ENCODE data around the gene CRY2.

CRY2 gene

GRCh38 chr11:45924036-45924915 lies 77.0 kb downstream of the CRY2 start:
- no peak for DNase-seq (ENCODE audit: low spot score)
- Mint-ChIP-seq H3K4me1 (ENCODE audit: low read depth) (peaks cover 12% of the 10 kb centered on the region), H3K36me3 (ENCODE audit: low read depth) (no peaks in the 10 kb centered on the region), H3K4me3 (peak overlapping the region; percentile 46), H3K9me3 (no peaks in the 10 kb centered on the region), H3K27me3 (ENCODE audit: low read depth) (peaks cover 27% of the 10 kb centered on the region), H3K27ac (no peak overlapping the region)

GRCh38 chr11:45924927-45925326 lies 77.7 kb downstream of the CRY2 start:
- Mint-ChIP-seq H3K4me1 (ENCODE audit: low read depth) (peaks cover 12% of the 10 kb centered on the region), H3K4me3 (no peak overlapping the region), H3K36me3 (ENCODE audit: low read depth) (no peaks in the 10 kb centered on the region), H3K27ac (no peak overlapping the region), H3K27me3 (ENCODE audit: low read depth) (peaks cover 27% of the 10 kb centered on the region), H3K9me3 (no peaks in the 10 kb centered on the region)
- no peak for DNase-seq (ENCODE audit: low spot score)

DNA sequence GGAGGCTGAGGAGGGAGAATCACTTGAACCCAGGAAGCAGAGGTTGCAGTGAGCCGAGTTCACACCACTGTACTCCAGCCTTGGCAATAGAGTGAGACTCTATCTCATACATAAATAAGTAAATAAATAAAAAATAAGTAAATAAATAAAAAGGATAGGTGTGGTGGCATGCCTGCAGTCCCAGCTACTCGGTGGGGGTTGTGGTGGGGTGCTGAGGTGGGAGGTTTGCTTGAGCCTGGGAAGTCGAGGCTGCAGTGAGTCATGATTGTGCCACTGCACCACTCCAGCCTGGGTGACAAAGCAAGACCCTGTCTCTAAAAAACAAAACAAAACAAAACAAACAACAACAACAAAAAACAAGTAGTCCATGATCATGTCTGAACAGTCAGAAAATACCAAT lies 78.3 kb downstream of the CRY2 start:
- Mint-ChIP-seq H3K27ac (no peak overlapping the region), H3K4me3 (no peak overlapping the region), H3K36me3 (ENCODE audit: low read depth) (peaks cover 2% of the 10 kb centered on the region), H3K27me3 (ENCODE audit: low read depth) (peaks cover 27% of the 10 kb centered on the region), H3K9me3 (no peaks in the 10 kb centered on the region), H3K4me1 (ENCODE audit: low read depth) (peaks cover 18% of the 10 kb centered on the region)
- DNase-seq (ENCODE audit: low spot score), result no peak

DNA sequence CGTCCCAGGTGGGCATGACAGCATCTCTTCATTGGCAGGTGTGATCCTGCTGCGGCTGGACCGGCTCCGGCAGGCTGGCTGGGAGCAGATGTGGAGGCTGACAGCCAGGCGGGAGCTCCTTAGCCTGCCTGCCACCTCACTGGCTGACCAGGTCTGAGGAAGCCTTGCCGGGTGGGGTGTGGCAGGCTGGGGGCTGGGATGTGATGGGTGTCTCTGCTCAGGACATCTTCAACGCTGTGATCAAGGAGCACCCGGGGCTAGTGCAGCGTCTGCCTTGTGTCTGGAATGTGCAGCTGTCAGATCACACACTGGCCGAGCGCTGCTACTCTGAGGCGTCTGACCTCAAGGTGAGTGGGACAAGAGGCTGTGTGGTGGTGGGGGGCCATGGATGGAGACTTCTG lies 78.7 kb downstream of the CRY2 start:
- Mint-ChIP-seq H3K36me3 (ENCODE audit: low read depth) (peaks cover 2% of the 10 kb centered on the region), H3K4me3 (no peak overlapping the region), H3K9me3 (no peaks in the 10 kb centered on the region), H3K27ac (no peak overlapping the region), H3K4me1 (ENCODE audit: low read depth) (peaks cover 20% of the 10 kb centered on the region), H3K27me3 (ENCODE audit: low read depth) (peaks cover 27% of the 10 kb centered on the region)
- DNase-seq (ENCODE audit: low spot score), result no peak

GRCh38 chr11:45926536-45927331 lies 79.5 kb downstream of the CRY2 start:
- Mint-ChIP-seq H3K27ac (no peak overlapping the region), H3K27me3 (ENCODE audit: low read depth) (peaks cover 21% of the 10 kb centered on the region), H3K4me3 (no peak overlapping the region), H3K4me1 (ENCODE audit: low read depth) (peaks cover 21% of the 10 kb centered on the region), H3K9me3 (no peaks in the 10 kb centered on the region), H3K36me3 (ENCODE audit: low read depth) (peaks cover 2% of the 10 kb centered on the region)
- no peak for DNase-seq (ENCODE audit: low spot score)

- DNase-seq (ENCODE audit: low spot score), result no peak
- no peaks in the 10 kb centered on the region for H3K9me3 Mint-ChIP-seq
- peaks cover 21% of the 10 kb centered on the region for H3K4me1 Mint-ChIP-seq (ENCODE audit: low read depth)
- peaks cover 4% of the 10 kb centered on the region for H3K36me3 Mint-ChIP-seq (ENCODE audit: low read depth)
- H3K4me3 Mint-ChIP-seq, result no peak overlapping the region
- H3K27me3 Mint-ChIP-seq (ENCODE audit: low read depth), result peaks cover 20% of the 10 kb centered on the region
- H3K27ac Mint-ChIP-seq, result peak overlapping the region; percentile 8
Measured at GRCh38 chr11:45927332-45927683, 80.0 kb downstream of the CRY2 start.

GRCh38 chr11:45927684-45928413 lies 80.6 kb downstream of the CRY2 start:
- Mint-ChIP-seq H3K4me3 (no peak overlapping the region), H3K9me3 (no peaks in the 10 kb centered on the region), H3K36me3 (ENCODE audit: low read depth) (peaks cover 7% of the 10 kb centered on the region), H3K27ac (peak overlapping the region; percentile 8), H3K27me3 (ENCODE audit: low read depth) (peaks cover 20% of the 10 kb centered on the region), H3K4me1 (ENCODE audit: low read depth) (peaks cover 21% of the 10 kb centered on the region)
- DNase-seq (ENCODE audit: low spot score), result no peak

DNA sequence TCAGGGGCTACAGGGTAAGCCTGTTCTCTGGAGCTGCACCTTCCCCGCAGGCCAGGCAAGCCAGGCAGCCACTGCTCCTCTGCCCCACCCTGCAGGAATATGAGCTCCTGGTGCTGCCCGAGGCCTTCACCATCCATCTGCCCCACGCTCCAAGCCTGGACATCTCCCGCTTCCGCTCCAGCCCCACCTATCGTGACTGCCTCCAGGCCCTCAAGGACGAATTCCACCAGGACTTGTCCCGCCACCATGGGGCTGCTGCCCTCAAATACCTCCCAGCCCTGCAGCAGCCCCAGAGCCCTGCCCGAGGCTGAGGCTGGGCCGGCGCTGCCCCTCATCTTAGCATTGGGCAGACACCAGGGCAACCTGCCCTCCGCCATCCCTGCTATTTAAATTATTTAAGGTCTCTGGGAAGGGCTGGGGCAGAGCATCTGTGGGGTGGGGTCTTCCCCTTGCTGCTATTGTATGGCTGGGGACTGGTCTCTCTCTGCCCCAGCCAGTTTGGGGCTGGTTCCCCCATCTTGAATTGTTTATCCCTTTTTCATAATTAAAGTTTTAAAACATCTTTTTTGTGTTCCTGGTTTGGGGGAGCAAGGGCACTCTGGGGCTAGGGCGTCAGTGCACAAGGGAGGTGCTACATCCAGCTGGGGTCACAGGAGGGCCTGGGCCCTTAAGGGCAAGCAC lies 81.4 kb downstream of the CRY2 start:
- peaks cover 7% of the 10 kb centered on the region for H3K36me3 Mint-ChIP-seq (ENCODE audit: low read depth)
- no peak for DNase-seq (ENCODE audit: low spot score)
- peaks cover 15% of the 10 kb centered on the region for H3K27me3 Mint-ChIP-seq (ENCODE audit: low read depth)
- H3K9me3 Mint-ChIP-seq, result no peaks in the 10 kb centered on the region
- peaks cover 21% of the 10 kb centered on the region for H3K4me1 Mint-ChIP-seq (ENCODE audit: low read depth)
- no peak overlapping the region for H3K4me3 Mint-ChIP-seq
- H3K27ac Mint-ChIP-seq, result peak overlapping the region; percentile 49

GRCh38 chr11:45929486-45930030 lies 82.3 kb downstream of the CRY2 start:
- Mint-ChIP-seq H3K4me3 (peak overlapping the region; percentile 69), H3K27me3 (ENCODE audit: low read depth) (peaks cover 8% of the 10 kb centered on the region)

DNA sequence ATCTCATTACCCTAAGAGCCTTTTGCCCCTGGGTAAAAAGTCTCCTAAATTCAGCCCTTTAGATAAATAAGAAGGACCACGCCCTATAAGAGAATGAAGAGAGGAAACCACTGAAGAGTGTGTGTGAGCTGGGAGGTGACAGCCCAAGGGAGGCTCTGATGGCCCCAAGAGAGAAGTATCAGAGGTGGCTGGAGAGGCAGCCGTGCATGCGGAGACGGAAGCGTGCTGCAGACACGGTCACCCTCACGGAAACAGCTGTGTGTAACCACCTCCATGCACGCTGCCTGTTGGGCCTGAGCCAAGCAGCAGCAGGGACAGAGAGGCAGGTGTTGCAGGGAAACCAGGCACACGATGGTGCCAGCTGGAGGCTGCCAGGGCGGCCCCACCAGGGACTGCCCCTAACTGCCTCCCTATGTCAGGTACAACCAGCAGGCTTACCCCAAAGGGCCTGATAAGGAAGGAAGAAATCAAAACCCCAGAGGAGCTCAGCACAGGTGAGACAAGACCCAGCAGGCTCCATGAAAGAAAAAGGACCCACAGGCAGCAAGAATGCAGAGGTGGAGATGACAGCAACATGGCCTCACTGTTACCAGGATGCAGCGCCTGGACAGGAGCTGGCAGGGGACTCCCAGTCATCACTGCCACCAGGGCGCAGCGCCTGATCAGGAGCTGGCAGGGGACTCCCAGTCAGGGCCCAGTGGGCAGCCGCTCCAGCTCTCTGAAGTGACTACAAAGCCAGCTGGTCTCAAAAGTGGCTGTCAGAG lies 82.9 kb downstream of the CRY2 start:
- Mint-ChIP-seq H3K36me3 (ENCODE audit: low read depth) (peaks cover 12% of the 10 kb centered on the region), H3K4me3 (peak overlapping the region; percentile 69)

More at GRCh38 chr11:45929486-45930030, 82.3 kb downstream of the CRY2 start:
- no peak for DNase-seq (ENCODE audit: low spot score)
- Mint-ChIP-seq H3K36me3 (ENCODE audit: low read depth) (peaks cover 10% of the 10 kb centered on the region), H3K9me3 (no peaks in the 10 kb centered on the region), H3K27ac (peak overlapping the region; percentile 88), H3K4me1 (ENCODE audit: low read depth) (peaks cover 21% of the 10 kb centered on the region)

DNA sequence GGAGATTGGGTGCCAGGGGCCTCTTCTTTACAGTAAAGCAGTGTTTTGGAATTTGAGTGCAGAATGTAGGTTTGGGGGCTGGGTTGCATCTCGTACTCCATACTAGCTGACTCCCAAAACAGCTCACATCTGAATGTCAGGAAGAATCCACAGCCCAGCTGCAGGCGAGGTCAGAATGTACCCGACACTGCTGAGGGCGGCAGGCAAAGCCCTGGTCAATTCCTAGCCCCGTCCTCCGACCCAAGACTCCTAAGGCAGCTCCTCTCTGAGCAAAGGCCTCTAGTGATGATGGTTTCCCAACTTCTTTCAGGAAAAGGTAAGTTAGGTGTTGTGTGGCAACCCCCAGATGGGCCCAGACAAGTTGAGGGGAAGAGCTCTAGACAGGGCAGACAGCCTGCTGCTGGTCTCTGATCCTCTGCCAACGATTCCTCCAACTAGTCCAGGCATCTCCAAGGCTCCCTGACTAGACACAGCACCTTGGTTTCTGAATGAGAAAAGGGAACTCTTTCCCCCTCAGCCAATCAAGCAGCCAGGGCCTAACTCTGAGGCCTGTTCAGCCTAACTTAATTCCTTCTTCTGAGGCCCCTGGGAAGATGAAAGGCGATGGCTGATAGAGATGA lies 83.8 kb downstream of the CRY2 start:
- H3K9me3 Mint-ChIP-seq, result no peaks in the 10 kb centered on the region
- no peaks in the 10 kb centered on the region for H3K27me3 Mint-ChIP-seq (ENCODE audit: low read depth)
- H3K27ac Mint-ChIP-seq, result peak overlapping the region; percentile 88
- peak overlapping the region; percentile 69 for H3K4me3 Mint-ChIP-seq
- peaks cover 21% of the 10 kb centered on the region for H3K4me1 Mint-ChIP-seq (ENCODE audit: low read depth)
- peaks cover 14% of the 10 kb centered on the region for H3K36me3 Mint-ChIP-seq (ENCODE audit: low read depth)
- no peak for DNase-seq (ENCODE audit: low spot score)

More for the DNA sequence above, 82.9 kb downstream of the CRY2 start:
- no peak for DNase-seq (ENCODE audit: low spot score)
- H3K27me3 Mint-ChIP-seq (ENCODE audit: low read depth), result peaks cover 2% of the 10 kb centered on the region
- H3K9me3 Mint-ChIP-seq, result no peaks in the 10 kb centered on the region
- H3K4me1 Mint-ChIP-seq (ENCODE audit: low read depth), result peaks cover 21% of the 10 kb centered on the region
- peak overlapping the region; percentile 88 for H3K27ac Mint-ChIP-seq

DNA sequence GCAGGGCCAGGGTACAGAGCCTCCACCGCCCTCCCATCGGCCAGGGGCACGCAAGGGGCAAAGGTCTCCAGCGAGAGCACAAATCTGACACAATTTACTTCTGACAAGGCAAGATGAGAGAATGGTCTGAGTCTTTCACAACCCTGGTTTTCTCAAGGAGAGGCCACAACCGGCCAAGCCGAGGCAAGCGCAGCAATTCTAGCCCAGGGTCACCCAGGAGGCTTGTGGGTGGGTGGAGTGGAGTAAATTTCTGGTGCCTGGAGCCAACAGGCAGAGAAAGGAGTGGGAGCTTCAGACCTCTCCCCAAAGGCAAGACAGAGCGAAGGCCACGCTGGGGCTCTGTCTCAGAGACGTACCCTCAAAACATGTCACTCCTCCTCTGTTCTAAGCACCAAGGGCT lies 84.5 kb downstream of the CRY2 start:
- DNase-seq (ENCODE audit: low spot score), result no peak
- H3K4me1 Mint-ChIP-seq (ENCODE audit: low read depth), result peaks cover 21% of the 10 kb centered on the region
- no peaks in the 10 kb centered on the region for H3K9me3 Mint-ChIP-seq
- no peaks in the 10 kb centered on the region for H3K27me3 Mint-ChIP-seq (ENCODE audit: low read depth)
- H3K4me3 Mint-ChIP-seq, result no peak overlapping the region
- no peak overlapping the region for H3K27ac Mint-ChIP-seq
- peaks cover 18% of the 10 kb centered on the region for H3K36me3 Mint-ChIP-seq (ENCODE audit: low read depth)
